K562 (cell line): ENCODE data around the gene P4HB. TPM values are rescaled to one million over a fixed set of nuclear protein-coding genes. Genes with fewer than 3 reads are reported as not detected.
A peak's percentile ranks its signal among the peaks of the same experiment; 100 is the strongest.

Source experiments
- CHD1 ChIP-seq: fragments of 200-600 bp; sonication (generic); IDR thresholded peaks from one replicate; pipeline ENCODE4 v1.6.1; 2012; ENCODE audit warnings: mild to moderate bottlenecking, moderate library complexity, low read length, inconsistent platforms
- CREM ChIP-seq: IDR thresholded peaks from 2 replicates; pipeline ENCODE4 v1.6.1; 2014; ENCODE audit warnings: antibody characterized with exemption, low read depth
- CXXC5 ChIP-seq: fragments of 250-450 bp; sonication (Bioruptor Pico); IDR thresholded peaks from 2 replicates; pipeline ENCODE4 v1.8.0; 2022; ENCODE audit warnings: inconsistent platforms, mild to moderate bottlenecking, moderate library complexity
- ELF4 ChIP-seq: fragments of 450-650 bp; formaldehyde crosslinking; IDR thresholded peaks from 2 replicates; pipeline ENCODE4 v1.4.0; 2022; ENCODE audit warnings: missing genetic modification characterization
- ESRRA ChIP-seq: fragments of 450-650 bp; IDR thresholded peaks from 2 replicates; pipeline ENCODE4 v1.6.1; 2014; ENCODE audit warnings: low read depth, mild to moderate bottlenecking, moderate library complexity, borderline replicate concordance
- PML ChIP-seq: IDR thresholded peaks from 2 replicates; pipeline ENCODE4 v1.6.1; 2012; ENCODE audit warnings: low read length, inconsistent platforms
- PPARD ChIP-seq: fragments of 250-450 bp; sonication (Bioruptor Pico); IDR thresholded peaks from 2 replicates; pipeline ENCODE4 v1.8.0; 2022; ENCODE audit warnings: inconsistent platforms, mild to moderate bottlenecking, moderate library complexity
- RB1 ChIP-seq: fragments of 450-650 bp; IDR thresholded peaks from 2 replicates; pipeline ENCODE4 v1.6.1; 2017; ENCODE audit warnings: low read depth, mild to moderate bottlenecking
- SMARCC2 ChIP-seq: fragments of 450-650 bp; IDR thresholded peaks from 2 replicates; pipeline ENCODE4 v1.6.1; 2017; ENCODE audit warnings: antibody characterized with exemption, moderate library complexity, mild to moderate bottlenecking, low read depth
- THRA ChIP-seq: fragments of 450-650 bp; IDR thresholded peaks from 2 replicates; pipeline ENCODE4 v1.6.1; 2017; ENCODE audit warnings: mild to moderate bottlenecking, moderate library complexity
- ZBTB11 ChIP-seq, 3 experiments: fragments of 200-800 bp in 1 of 3; fragments of 250-450 bp in 1 of 3; fragments of 450-650 bp in 1 of 3; sonication (Bioruptor Pico) in 1 of 3; sonication (Bioruptor generic) in 1 of 3; formaldehyde crosslinking in 1 of 3; IDR thresholded peaks; 2 replicates each; pipeline versions ENCODE4 v1.6.1 to v1.8.0; 2016 to 2022; ENCODE audit warnings: mild to moderate bottlenecking in 2 of 3, missing genetic modification characterization in 2 of 3, missing compliant biosample characterization in 1 of 3, moderate library complexity in 1 of 3
- polyA plus RNA-seq, 8 experiments: library from polyadenylated mRNA; depleted of rRNA in 4 of 8; stranded (reverse) in 5 of 8; unstranded in 3 of 8; fragments of >200 nt; fragmentation: Nextera tagmentation in 2 of 8; fragmentation: Illumina TruSeq in 1 of 8; extraction: Ambion mirVana in 2 of 8; extraction: Trizol in 1 of 8; gene quantifications; 2 replicates each; pipeline versions ENCODE4 v1.2.1 to v1.2.3, GENCODE V29; 2011 to 2014; ENCODE audit warnings: inconsistent platforms in 1 of 8, missing spikeins in 1 of 8
- total RNA-seq, 7 experiments: library from RNA; depleted of rRNA in 6 of 7; stranded (reverse); fragments of >200 nt in 6 of 7; fragmentation: Illumina TruSeq in 2 of 7; extraction: Trizol in 2 of 7; gene quantifications; 2 replicates each; pipeline versions ENCODE4 v1.2.1 to v1.2.3, GENCODE V29; 2011 to 2021; ENCODE audit warnings: low replicate concordance in 1 of 7
- TF ChIP-seq, protein P1 (sequence below): fragments of 450-650 bp; IDR thresholded peaks from 2 replicates; pipeline ENCODE4 v1.6.1; 2016; ENCODE audit warnings: mild to moderate bottlenecking, moderate library complexity

The P4HB gene
- total and polyA plus RNA-seq, 9 of the 15 experiments (the other 6 are each of a cell fraction or from before 2014, with no cell fraction given), result 4.4 to 645 (median 325) TPM

DNA sequence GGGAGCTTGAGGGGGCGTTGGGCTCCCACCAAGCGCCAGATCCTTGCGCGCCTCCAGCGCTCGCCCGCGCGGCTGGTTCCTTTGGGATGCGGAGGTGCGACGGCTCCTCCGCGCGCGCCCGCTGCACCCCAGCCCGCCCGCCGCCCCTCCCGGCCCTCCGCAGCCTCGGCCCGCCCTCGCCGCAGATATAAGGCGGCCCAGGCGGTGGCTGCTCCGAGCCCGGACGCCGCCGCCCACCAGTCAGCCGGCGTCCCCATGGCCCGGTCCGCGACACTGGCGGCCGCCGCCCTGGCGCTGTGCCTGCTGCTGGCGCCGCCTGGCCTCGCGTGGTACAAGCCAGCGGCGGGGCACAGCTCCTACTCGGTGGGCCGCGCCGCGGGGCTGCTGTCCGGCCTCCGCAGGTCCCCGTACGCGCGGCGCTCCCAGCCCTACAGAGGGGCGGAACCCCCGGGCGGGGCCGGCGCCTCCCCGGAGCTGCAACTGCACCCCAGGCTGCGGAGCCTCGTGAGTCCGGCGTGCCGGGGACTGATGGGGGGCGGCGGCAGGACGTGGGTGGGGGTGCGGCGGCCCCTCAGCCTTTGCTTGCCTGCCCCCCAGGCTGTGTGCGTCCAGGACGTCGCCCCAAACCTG is 41.8 kb upstream of the P4HB start, which contains the start of gene NPB (continued):
- TF ChIP-seq CXXC5 (peak; percentile 75), RB1 (peak; percentile 57), SMARCC2 (no peak), THRA (no peak), CREM (no peak), CHD1 (no peak), PPARD (CRISPR knock-in tag) (no peak), PML (no peak), ESRRA (no peak), ZBTB11 (CRISPR knock-in tag; IDR thresholded peaks at IDR 0.05) (no peak), ELF4 (CRISPR knock-in tag) (no peak)
- TF ChIP-seq, protein P1, sequence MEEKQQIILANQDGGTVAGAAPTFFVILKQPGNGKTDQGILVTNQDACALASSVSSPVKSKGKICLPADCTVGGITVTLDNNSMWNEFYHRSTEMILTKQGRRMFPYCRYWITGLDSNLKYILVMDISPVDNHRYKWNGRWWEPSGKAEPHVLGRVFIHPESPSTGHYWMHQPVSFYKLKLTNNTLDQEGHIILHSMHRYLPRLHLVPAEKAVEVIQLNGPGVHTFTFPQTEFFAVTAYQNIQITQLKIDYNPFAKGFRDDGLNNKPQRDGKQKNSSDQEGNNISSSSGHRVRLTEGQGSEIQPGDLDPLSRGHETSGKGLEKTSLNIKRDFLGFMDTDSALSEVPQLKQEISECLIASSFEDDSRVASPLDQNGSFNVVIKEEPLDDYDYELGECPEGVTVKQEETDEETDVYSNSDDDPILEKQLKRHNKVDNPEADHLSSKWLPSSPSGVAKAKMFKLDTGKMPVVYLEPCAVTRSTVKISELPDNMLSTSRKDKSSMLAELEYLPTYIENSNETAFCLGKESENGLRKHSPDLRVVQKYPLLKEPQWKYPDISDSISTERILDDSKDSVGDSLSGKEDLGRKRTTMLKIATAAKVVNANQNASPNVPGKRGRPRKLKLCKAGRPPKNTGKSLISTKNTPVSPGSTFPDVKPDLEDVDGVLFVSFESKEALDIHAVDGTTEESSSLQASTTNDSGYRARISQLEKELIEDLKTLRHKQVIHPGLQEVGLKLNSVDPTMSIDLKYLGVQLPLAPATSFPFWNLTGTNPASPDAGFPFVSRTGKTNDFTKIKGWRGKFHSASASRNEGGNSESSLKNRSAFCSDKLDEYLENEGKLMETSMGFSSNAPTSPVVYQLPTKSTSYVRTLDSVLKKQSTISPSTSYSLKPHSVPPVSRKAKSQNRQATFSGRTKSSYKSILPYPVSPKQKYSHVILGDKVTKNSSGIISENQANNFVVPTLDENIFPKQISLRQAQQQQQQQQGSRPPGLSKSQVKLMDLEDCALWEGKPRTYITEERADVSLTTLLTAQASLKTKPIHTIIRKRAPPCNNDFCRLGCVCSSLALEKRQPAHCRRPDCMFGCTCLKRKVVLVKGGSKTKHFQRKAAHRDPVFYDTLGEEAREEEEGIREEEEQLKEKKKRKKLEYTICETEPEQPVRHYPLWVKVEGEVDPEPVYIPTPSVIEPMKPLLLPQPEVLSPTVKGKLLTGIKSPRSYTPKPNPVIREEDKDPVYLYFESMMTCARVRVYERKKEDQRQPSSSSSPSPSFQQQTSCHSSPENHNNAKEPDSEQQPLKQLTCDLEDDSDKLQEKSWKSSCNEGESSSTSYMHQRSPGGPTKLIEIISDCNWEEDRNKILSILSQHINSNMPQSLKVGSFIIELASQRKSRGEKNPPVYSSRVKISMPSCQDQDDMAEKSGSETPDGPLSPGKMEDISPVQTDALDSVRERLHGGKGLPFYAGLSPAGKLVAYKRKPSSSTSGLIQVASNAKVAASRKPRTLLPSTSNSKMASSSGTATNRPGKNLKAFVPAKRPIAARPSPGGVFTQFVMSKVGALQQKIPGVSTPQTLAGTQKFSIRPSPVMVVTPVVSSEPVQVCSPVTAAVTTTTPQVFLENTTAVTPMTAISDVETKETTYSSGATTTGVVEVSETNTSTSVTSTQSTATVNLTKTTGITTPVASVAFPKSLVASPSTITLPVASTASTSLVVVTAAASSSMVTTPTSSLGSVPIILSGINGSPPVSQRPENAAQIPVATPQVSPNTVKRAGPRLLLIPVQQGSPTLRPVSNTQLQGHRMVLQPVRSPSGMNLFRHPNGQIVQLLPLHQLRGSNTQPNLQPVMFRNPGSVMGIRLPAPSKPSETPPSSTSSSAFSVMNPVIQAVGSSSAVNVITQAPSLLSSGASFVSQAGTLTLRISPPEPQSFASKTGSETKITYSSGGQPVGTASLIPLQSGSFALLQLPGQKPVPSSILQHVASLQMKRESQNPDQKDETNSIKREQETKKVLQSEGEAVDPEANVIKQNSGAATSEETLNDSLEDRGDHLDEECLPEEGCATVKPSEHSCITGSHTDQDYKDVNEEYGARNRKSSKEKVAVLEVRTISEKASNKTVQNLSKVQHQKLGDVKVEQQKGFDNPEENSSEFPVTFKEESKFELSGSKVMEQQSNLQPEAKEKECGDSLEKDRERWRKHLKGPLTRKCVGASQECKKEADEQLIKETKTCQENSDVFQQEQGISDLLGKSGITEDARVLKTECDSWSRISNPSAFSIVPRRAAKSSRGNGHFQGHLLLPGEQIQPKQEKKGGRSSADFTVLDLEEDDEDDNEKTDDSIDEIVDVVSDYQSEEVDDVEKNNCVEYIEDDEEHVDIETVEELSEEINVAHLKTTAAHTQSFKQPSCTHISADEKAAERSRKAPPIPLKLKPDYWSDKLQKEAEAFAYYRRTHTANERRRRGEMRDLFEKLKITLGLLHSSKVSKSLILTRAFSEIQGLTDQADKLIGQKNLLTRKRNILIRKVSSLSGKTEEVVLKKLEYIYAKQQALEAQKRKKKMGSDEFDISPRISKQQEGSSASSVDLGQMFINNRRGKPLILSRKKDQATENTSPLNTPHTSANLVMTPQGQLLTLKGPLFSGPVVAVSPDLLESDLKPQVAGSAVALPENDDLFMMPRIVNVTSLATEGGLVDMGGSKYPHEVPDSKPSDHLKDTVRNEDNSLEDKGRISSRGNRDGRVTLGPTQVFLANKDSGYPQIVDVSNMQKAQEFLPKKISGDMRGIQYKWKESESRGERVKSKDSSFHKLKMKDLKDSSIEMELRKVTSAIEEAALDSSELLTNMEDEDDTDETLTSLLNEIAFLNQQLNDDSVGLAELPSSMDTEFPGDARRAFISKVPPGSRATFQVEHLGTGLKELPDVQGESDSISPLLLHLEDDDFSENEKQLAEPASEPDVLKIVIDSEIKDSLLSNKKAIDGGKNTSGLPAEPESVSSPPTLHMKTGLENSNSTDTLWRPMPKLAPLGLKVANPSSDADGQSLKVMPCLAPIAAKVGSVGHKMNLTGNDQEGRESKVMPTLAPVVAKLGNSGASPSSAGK, result 0 out of 2 replicates have a peak, but pooled peaks have one; percentile 4
